ENCODE data around the gene DCTN3.

Gene DCTN3

GRCh38 chr9:34659592-34660253 is 39.4 kb upstream of the DCTN3 start:
- FAIRE-seq (no peak), DNase-seq (ENCODE audit: insufficient read length, low spot score) (no peak)
- no peak for TF ChIP-seq CTCF (IDR thresholded peaks at IDR 0.05; ENCODE audit: insufficient read depth, missing control alignments)

- no peak for DNase-seq (ENCODE audit: insufficient read length, low spot score)
- FAIRE-seq, result no peak
- no peak for TF ChIP-seq CTCF (IDR thresholded peaks at IDR 0.05; ENCODE audit: insufficient read depth, missing control alignments)
Observed at GRCh38 chr9:34658461-34658860, 38.2 kb upstream of the DCTN3 start.

GRCh38 chr9:34656992-34657391 is 36.7 kb upstream of the DCTN3 start:
- TF ChIP-seq CTCF (IDR thresholded peaks at IDR 0.05; ENCODE audit: insufficient read depth, missing control alignments), result no peak
- FAIRE-seq (no peak), DNase-seq (ENCODE audit: insufficient read length, low spot score) (no peak)

- DNase-seq (ENCODE audit: insufficient read length, low spot score) (no peak), FAIRE-seq (no peak)
- TF ChIP-seq CTCF (IDR thresholded peaks at IDR 0.05; ENCODE audit: insufficient read depth, missing control alignments), result no peak
Observed at GRCh38 chr9:34655394-34655793, 35.1 kb upstream of the DCTN3 start.

DNA sequence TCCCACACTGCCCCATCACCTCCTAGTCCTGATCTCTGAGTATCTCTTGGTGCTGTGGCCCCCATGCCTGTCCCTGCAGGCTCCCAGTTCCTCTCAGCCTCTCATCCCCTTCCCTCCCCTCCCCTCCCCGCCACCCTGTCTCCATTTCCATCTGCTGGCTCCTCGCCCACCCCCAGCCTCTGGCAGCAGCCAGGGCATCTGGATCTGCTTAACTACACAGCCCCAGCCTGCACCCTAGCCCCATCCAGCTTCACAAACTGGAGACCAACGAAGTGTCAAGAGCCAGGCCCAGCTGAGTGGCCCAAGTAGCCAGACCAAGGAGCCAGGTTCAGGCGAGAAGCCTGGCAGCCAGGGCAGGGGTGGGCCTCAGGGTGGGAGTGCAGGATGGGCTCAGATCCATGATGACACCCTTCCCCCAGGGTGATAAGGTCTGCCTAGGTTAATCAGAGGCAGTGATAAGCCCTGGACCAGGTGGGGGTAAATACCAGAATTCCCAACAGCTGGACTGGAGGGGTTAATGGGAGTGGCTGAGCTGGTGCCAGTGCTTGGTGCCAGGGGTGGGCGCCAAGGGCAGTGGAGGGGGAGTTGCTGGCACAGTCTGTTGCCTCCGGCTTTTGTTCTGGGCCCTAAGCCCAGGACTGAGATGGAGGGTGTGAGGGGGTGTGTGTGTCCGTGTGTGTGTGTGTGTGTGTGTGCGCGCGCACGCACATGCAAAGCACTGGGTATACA is 34.2 kb upstream of the DCTN3 start:
- TF ChIP-seq CTCF (IDR thresholded peaks at IDR 0.05; ENCODE audit: insufficient read depth, missing control alignments), result no peak
- FAIRE-seq, result no peak
- no peak for DNase-seq (ENCODE audit: insufficient read length, low spot score)

GRCh38 chr9:34653151-34654072 is 33.1 kb upstream of the DCTN3 start:
- no peak for TF ChIP-seq CTCF (IDR thresholded peaks at IDR 0.05; ENCODE audit: insufficient read depth, missing control alignments)
- FAIRE-seq (no peak), DNase-seq (ENCODE audit: insufficient read length, low spot score) (no peak)

Data from D721Med (cell line).